Measurements from ENCODE around the gene TNFRSF19. TPM values are rescaled to one million over a fixed set of nuclear protein-coding genes. Genes with fewer than 3 reads are reported as not detected.
"Not testable (repeated sequence)": the region's sequence is repeated elsewhere in the genome, so short reads cannot be mapped to it uniquely, and the experiment has no call there.

TNFRSF19 gene
- polyA plus RNA-seq, 3 donors, result 0.73 to 2.1 (median 1.4) TPM

DNA sequence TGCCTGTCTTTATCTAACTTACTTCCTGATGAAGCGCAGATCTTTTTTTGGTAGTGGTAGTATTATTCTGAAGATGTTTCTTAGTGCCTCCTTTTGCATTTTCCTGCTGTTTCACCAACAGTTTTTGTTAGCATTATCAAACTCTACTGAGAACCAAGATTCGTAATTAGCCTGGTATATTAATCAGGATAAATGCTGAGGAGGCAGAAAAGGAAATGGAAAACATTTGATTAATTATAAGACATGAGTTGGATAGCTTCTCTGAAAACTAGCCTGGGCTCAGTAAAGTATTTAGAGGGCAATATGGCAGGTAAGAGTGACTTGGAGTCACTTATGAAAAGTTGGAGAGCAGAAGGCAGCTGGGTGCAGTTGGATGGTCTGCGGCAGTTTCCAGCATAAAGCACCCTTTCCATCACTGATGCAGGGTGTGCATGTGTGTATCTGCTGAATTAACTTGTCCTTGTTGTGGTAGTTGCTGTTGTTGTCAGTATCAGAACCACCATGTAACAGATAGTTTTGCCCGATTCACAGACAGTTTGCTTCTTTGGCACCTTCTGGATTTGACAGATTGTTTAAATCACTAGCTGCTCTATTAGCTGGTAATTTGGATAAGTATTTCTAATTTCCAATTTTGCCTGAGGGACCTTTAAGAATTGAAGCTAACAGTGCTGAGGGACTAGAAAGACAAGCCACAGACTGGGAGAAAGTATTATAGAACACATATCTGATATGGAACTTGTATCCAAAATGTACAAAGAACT, 6.9 kb upstream of the TNFRSF19 start:
- H3K27ac ChIP-seq (ENCODE audit: low read depth, low read length), result no peak overlapping the region
- 92 to 94% (median 93%) methylated on average over 4 of the region's 4 CpGs for WGBS, 3 donors

DNA sequence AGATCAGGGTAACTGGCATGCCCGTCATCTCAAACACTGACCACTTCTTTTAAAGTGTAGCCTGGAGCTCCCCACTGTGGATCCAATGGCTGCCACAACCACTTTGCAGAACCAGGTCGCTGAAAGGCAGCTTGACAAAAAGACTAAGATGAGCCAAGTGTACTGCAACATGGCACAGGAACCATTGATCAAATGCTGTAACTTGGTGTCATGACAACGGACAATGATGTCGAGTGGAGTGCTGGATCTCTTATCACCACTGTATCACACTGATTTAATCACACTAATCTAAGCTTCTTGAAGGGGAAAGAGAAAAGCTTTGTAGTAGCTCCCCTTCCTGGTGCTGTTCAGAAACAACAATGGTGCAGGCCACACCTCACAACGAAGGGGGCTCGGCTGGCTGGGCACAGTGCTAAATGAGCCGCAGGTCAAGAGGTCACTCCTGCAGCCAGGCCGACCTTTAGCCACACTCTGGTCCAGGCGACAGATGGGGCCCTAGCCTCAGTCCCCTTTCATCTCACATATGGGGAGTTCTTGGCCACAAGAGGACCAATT, 2.2 kb upstream of the TNFRSF19 start:
- 61 to 78% (median 75%) methylated on average over 9 of the region's 9 CpGs for WGBS, 3 donors
- H3K27ac ChIP-seq (ENCODE audit: low read depth, low read length), result no peak overlapping the region

DNA sequence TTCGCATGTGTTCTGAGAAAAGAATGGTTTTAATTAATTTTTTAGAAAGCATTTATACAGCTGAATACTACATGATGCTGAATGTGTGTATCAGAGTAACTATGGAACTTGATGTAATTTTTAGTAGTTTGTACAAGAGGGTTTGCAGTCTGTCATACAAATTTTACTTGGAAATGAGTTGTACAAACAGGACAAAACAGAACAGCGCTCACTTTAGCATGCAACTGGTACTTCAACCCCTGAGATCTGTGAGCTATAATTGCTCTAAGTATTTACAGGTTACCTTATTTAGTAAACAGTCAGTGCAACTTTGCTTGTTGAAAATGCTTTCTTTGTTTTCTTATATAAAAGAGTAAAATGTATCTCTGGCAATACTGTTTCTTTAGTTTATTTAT, 706 bp downstream of the TNFRSF19 start:
- 28 to 70% (median 69%) methylated on average over 2 of the region's 2 CpGs for WGBS, 3 donors
- no peak overlapping the region for H3K27ac ChIP-seq (ENCODE audit: low read depth, low read length)

DNA sequence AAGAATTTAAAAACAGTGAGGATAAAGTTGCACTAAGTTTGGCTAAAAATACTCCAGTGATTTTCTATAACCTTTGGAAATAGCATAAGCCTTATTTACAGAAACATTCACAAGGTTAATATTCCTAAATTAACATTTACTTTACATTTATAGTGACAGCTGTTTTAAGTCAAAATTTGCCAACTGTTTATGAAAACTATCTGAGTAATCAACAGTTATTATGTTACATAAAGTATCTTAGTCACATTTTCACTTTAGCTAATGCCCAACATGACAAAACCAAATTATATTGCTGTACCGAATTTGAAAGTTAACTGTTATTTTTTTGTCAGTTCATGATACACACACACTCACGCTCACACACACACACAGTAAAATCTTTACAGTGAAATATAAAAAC, 1.2 kb downstream of the TNFRSF19 start:
- H3K27ac ChIP-seq (ENCODE audit: low read depth, low read length), result no peak overlapping the region

DNA sequence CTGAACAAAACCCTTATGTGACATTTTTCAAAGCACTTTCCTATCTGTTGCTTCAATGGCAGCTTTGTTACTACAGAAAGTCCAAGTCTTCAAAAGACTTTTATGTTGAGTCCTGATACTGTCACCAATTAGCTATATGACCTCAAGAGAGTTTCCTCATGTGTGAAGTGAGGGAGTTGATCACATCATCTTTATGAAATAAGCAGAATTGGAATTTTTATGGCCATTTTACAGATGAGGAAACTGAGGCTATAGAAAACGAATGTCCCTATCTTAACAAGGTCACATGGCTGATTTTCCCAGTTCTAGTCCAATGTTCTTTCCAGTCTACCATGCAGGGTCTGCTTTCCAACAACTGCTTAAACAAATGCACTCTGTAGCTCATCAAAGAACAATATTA, 2.6 kb downstream of the TNFRSF19 start:
- 66 to 88% (median 88%) methylated on average over 1 of the region's 1 CpG for WGBS, 3 donors

More for the DNA sequence above, 1.2 kb downstream of the TNFRSF19 start:
- 74 to 78% (median 74%) methylated on average over 2 of the region's 2 CpGs for WGBS, 3 donors

DNA sequence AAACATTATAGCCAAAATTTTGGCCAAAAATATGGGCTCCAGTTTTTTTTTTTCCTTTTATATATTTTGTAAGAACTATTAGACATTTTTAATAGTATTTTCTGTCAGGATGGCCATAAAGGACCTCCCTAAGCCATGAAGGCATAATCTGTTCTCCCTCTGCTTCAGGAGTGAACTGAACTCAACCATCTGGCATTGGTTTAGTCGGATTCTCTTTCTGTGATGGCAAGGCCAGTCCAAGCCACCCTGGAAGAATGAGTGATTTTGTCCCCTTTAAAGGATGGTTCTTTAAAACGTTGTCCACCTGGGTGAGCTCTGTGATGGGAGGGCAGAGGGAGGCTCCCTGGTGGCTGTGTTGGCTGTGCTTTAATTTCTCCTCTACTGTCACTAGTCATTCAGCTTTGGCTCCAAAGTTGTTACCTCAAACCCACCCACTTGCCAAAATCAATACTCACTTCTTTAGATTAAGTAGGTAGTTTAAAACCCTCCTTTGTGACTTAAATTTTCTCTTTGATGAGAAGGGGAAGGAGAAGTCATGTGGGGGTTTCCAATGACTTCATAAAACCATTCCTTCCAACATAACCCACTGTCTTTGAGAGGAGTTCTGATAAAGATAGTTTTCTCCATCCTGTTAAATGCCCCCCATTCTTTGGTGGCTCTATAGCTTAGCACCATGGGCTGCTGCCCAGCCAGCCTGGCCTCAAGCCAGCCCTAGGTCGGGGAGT, 4.4 kb downstream of the TNFRSF19 start:
- WGBS, 3 donors, result 68 to 74% (median 70%) methylated on average over 3 of the region's 3 CpGs
- no peak overlapping the region for H3K27ac ChIP-seq (ENCODE audit: low read depth, low read length)

More for the DNA sequence above, 2.6 kb downstream of the TNFRSF19 start:
- no peak overlapping the region for H3K27ac ChIP-seq (ENCODE audit: low read depth, low read length)

DNA sequence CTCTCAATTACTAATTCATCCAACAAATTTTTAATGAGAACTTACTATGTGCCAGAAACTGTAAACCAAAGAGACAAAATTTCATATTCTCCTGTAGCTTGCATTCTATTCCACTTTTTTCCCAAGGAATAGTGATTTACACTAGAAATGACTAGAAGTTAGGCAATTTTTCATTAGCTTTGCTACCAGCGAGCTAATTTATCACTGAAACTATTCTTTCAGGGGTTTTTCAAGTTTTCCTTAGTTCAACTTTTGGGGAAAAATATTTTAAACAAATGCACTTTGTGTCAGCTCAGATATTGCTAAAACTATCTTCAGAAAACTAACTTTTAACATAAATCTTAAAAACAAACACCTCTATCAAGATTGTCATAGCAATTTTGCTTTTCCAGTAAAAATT, 5.4 kb downstream of the TNFRSF19 start:
- H3K27ac ChIP-seq (ENCODE audit: low read depth, low read length), result no peak overlapping the region
- WGBS, 3 donors, result 71 to 91% (median 87%) methylated on average over 1 of the region's 1 CpG

DNA sequence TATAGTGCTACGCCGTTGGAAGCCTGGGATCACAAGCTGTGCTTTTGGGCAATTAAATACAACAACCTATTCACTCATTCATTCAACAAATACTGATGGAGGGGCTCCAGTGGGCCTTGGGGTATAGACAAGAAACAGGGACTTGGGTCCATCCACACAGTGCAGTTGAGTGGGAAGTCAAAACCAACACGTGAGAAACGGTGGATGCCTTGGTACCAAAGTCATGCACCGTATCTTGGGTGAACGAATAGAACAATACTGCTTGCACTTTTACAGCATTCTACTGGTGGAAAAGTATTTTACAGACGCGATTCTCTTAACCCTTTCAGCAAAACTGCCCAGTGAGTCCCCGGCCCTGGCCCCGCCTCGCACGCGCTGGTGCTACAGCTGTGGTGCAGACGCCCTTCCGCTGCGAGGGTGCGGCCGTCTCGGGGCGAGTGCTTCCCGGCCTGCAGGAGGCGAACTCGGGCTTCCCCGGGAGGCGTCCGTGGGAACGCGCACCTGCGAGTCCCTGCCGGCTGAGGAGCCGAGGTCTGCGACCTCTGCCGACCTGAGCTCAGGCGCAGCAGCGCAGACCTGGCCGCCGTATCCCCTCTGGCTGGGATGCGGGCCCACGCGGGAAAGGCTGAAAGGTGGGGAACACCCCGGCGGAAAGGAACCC, 8.3 kb downstream of the TNFRSF19 start:
- no peak overlapping the region for H3K27ac ChIP-seq (ENCODE audit: low read depth, low read length)
- WGBS, 3 donors, result 5 to 7% (median 6%) methylated on average over 42 of the region's 42 CpGs

DNA sequence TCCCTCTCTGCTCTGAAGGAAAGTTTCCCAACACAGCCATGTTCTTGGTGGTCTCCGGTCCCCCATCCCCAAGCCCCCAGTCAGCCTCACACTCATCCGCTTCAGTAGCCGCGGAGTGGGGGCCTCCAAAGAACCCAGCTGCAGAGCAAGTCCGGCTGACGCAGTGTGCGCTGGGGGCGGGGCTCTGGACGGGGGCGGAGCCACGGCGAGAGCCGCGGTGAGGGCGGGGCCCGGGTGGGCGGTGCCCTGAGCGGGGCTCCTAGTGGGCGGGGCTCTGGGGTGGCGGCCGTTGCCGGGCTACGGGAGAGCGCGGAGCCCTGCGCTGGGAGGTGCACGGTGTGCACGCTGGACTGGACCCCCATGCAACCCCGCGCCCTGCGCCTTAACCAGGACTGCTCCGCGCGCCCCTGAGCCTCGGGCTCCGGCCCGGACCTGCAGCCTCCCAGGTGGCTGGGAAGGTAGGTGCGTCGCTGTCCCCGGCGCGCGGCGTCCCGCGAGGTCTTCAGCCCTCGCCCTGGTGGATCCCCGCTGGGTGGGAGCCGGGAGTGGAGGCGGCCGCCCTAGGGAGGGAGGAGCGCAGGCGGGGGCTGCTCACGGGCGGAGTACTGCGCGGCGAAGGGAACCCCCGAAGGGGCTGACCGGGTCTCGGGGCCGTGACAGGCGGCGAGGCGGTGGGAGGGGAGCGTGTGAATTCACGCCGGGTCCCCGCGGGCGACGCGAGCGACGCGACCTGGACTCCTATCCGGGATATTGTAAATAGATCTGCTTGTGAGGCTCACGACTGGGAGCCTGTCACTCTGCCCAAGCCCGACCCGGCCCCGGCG, 9.1 kb downstream of the TNFRSF19 start:
- no peak overlapping the region for H3K27ac ChIP-seq (ENCODE audit: low read depth, low read length)
- WGBS, 3 donors, result 0 to 1% (median 1%) methylated on average over 64 to 82 of the region's 82 CpGs

DNA sequence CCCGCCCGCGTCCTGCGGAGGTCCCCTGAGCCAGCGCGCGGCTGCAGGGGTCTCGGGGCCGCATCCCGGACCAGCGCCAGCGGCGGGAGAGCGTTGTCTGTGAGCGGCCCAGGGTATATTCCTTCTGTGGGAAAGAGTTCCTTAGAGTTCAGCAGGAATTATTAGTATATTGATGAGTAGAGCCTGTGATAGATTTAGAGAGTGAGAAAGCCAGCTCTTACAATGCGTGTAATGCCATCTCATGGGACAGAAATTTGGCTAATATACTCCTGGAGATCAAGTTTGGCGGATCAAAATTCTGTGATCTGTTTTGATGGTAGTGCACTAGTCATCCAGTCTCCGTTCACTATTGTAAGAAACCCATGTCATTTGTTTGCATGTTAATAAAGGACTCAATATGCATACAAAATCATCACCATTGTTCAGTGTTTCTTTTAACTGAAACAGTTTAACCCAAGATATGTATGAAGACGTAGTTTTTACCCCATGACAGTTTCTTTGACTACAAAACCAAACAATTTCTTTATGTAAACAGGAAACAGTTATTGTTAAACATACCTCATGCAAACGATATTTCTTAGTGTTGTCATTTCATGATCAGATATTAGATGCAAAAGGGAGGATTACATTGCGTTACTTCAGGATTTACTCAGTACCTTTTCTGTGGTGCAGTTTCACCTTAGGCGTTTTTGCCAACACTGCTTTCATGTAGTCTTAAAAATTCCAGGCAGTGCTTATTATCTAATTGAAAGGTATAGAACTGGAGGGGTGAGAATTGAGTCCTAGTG, 9.9 kb downstream of the TNFRSF19 start:
- no peak overlapping the region for H3K27ac ChIP-seq (ENCODE audit: low read depth, low read length)
- 6 to 11% (median 8%) methylated on average over 22 of the region's 22 CpGs for WGBS, 3 donors

DNA sequence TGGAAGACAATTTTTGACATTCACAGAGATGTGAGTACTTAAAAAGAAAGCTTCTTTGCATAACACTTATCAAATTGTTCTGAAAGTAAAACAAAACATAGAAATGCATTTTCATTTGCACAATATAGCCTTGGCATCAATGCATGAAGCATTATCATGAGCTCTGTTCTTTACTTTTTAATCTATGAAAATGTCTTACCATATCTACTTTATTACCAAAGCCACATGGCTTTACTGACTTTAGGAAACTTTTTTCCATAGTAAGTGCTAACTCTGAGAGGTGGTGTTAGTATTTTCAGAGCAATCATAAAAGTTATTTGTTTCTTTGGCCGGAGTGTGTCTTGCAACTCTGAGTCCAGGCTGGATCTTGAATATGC, 10.5 kb downstream of the TNFRSF19 start:
- H3K27ac ChIP-seq (ENCODE audit: low read depth, low read length), result no peak overlapping the region
- WGBS, 3 donors, result 77 to 86% (median 81%) methylated on average over 1 of the region's 1 CpG

DNA sequence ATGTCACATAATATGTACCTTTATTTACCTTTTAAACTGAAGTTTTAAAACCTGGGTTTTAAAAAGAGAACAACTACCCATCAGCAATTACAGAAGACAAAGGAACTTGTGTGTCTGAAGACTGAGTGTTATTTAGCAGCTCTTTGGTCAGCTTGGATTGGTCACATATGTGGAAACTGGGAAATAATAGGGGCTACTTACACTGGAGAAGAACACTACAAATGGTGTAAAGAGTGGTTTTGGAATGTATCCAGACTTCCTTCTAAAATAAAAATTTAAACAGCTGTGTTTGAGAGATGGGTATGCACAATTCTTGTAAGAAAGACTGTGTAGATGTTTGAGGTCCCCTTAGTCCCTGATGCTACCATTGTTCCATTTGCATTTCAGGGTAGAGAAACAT, 13.3 kb downstream of the TNFRSF19 start:
- H3K27ac ChIP-seq (ENCODE audit: low read depth, low read length), result no peak overlapping the region

DNA sequence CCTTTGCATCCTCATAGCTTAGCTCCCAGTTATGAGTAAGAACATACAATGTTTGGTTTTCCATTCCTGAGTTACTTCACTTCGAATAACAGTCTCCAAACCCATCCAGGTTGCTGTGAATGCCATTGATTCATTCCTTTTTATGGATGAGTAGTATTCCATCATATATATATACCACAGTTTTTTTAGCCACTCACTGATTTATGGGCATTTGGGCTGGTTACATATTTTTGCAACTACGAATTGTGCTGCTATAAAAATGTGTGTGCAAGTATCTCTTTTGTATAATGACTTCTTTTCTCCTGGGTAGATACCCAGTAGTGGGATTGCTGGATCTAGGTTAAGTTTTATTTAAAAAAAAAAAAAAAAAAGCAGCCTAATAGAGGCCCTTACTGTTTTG, 14.1 kb downstream of the TNFRSF19 start:
- 59 to 67% (median 62%) methylated on average over 2 of the region's 2 CpGs for WGBS, 3 donors
- H3K27ac ChIP-seq (ENCODE audit: low read depth, low read length), result no peak overlapping the region

DNA sequence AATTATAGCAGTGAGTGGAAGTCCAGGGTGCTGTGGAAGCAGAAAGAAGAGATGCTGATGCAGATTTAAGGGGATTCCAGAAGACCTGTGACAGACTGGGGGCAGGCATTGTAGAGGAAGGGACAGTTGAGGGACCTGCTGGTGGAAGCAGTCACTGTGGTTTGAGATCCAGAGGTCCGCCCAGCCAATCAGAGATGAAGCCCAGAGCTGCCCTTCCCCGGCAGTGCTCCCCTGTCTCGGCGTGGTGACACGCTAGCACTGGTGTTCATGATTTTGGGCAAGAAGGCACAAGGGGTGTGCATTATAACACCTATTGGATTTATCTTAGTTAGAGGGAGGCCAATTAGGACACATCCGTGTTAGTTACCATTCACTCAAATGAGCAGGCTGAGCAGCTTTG, 16.1 kb downstream of the TNFRSF19 start:
- H3K27ac ChIP-seq (ENCODE audit: low read depth, low read length), result no peak overlapping the region
- 92 to 98% (median 96%) methylated on average over 6 of the region's 6 CpGs for WGBS, 3 donors

DNA sequence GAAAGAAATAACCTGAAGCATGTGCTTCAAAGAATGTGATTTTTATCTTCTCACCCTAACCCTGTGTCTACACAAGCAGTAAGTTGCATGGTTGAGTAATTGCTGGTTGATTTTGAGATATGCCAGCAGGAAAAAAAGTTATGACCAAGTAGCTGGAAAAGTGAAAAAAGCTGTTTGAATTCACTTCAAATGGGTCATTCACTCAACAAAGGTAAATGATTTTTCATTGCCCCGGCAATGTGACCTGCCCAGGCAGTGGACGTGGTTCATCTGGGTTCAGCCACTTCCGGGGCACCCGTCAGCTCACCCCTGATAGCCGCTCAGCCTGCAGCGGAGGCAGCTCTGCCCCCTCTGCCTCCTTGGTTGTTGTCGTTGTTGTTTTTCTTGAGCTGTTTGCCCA, 18.5 kb downstream of the TNFRSF19 start:
- 48 to 85% (median 84%) methylated on average over 7 of the region's 7 CpGs for WGBS, 3 donors
- H3K27ac ChIP-seq (ENCODE audit: low read depth, low read length), result no peak overlapping the region

DNA sequence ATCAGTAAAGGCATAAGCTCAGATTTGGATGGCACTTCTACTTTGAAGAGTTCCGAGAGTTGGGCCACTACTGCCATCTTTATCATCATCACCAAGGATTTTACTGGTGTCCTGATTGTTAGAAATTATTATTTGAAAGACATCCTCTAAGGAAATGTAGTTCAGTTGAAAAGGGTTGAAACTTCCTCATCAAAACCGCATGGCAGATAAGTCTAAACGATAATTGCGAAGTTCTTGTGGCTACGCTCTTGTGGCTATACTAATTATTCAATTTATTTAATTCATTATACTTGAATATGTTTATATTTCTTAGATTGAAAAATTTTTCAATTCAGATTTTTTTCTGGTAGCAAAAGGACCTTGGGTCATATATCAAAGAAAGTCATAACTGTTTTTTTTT, 22.4 kb downstream of the TNFRSF19 start:
- H3K27ac ChIP-seq (ENCODE audit: low read depth, low read length), result no peak overlapping the region
- 62 to 96% (median 65%) methylated on average over 5 of the region's 5 CpGs for whole genome bisulfite sequencing, 3 donors

DNA sequence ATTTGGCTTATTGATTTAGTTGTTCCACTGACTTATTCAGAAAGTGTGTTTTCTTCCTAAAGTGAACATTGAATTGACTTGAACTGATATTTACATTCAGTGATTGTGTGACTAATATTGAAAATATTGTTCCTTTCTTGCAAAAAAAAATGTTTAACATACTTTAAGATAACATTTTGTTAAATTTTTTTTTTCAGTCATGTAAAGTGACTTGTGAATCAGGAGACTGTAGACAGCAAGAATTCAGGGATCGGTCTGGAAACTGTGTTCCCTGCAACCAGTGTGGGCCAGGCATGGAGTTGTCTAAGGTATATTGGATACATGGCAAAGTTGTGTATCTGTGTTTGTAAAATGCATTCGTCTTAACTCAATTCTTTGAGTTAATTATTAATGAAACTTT, 22.9 kb downstream of the TNFRSF19 start:
- H3K27ac ChIP-seq (ENCODE audit: low read depth, low read length), result no peak overlapping the region
- WGBS, 3 donors, result 60 to 93% (median 88%) methylated on average over 2 of the region's 2 CpGs

DNA sequence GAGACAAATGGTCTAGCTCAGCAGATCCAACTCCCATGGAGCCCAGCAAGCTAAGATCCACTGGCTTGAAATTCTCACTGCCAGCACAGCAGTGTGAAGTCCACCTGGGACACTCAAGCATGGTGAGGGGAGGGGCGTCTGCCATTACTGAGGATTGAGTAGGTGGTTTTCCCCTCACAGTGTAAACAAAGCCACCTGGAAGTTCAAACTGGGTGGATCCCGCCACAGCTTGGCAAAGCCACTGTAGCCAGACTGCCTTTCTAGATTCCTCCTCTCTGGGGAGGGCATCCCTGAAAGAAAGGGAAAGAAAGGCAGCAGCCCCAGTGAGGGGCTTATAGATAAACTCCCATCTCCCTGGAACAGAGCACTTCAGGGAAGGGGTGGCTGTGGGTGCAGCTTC, 24.1 kb downstream of the TNFRSF19 start:
- not testable (repeated sequence) for H3K27ac ChIP-seq (ENCODE audit: low read depth, low read length)
- WGBS, 3 donors, result 55 to 94% (median 77%) methylated on average over 2 of the region's 2 CpGs
